Kidney epithelial cell (primary cell): ENCODE measurements around the gene IGSF1. TPM values are rescaled to one million over a fixed set of nuclear protein-coding genes. Genes with fewer than 3 reads are reported as not detected.

Experiments
- DNase-seq: peaks from one replicate; pipeline ENCODE4 v3.0.0-alpha.2; 2010; ENCODE audit warnings: low read depth
- H3K27me3 ChIP-seq: 2 replicates; pipeline ENCODE4 v1.6.0; 2011; ENCODE audit warnings: low read length; ENCODE audit not compliant: control insufficient read depth, insufficient read depth
- H3K36me3 ChIP-seq: 2 replicates; pipeline ENCODE4 v1.5.1; 2011; ENCODE audit warnings: low read length; ENCODE audit not compliant: control insufficient read depth, insufficient read depth
- H3K4me3 ChIP-seq: 2 replicates; pipeline ENCODE4 v1.5.1; 2011; ENCODE audit warnings: low read depth, mild to moderate bottlenecking, control low read depth, low read length
- CTCF ChIP-seq: IDR thresholded peaks from 2 replicates; pipeline ENCODE4 v1.5.1; 2011; ENCODE audit warnings: mild to moderate bottlenecking, moderate library complexity, low read length, control low read depth, inconsistent platforms; ENCODE audit not compliant: insufficient read depth, poor library complexity, severe bottlenecking
- total RNA-seq: library from RNA; depleted of rRNA; stranded (reverse); fragments of >200 nt; gene quantifications from 2 replicates; pipeline ENCODE4 v1.2.3, GENCODE V29; 2015

IGSF1 gene
- total RNA-seq, 1 donor from 2014 or later = 0.13 TPM

GRCh38 chrX:131279617-131280016 lies 9.5 kb downstream of the IGSF1 start:
- Histone ChIP-seq H3K36me3 (no peaks in the 10 kb centered on the region), H3K4me3 (no peak overlapping the region), H3K27me3 (peaks cover 4% of the 10 kb centered on the region)
- no peak for DNase-seq
- TF ChIP-seq CTCF = no peak

GRCh38 chrX:131279197-131279596 lies 9.9 kb downstream of the IGSF1 start:
- H3K27me3 ChIP-seq = peaks cover 4% of the 10 kb centered on the region
- TF ChIP-seq CTCF = no peak
- no peak overlapping the region for H3K4me3 ChIP-seq
- H3K36me3 ChIP-seq = no peaks in the 10 kb centered on the region
- no peak for DNase-seq

- no peak for TF ChIP-seq CTCF
- H3K4me3 ChIP-seq = no peak overlapping the region
- no peaks in the 10 kb centered on the region for H3K36me3 ChIP-seq
- peaks cover 4% of the 10 kb centered on the region for H3K27me3 ChIP-seq
- DNase-seq = no peak
Measured at GRCh38 chrX:131277543-131278136, 11.5 kb downstream of the IGSF1 start.

- Histone ChIP-seq H3K4me3 (no peak overlapping the region), H3K27me3 (peaks cover 4% of the 10 kb centered on the region), H3K36me3 (no peaks in the 10 kb centered on the region)
- no peak for TF ChIP-seq CTCF
- no peak for DNase-seq
Measured at GRCh38 chrX:131273011-131273410, 16.1 kb downstream of the IGSF1 start.

- no peak overlapping the region for H3K4me3 ChIP-seq
- H3K27me3 ChIP-seq = no peaks in the 10 kb centered on the region
- H3K36me3 ChIP-seq = no peaks in the 10 kb centered on the region
- no peak for DNase-seq
- no peak for TF ChIP-seq CTCF
Measured at GRCh38 chrX:131271826-131272225, 17.3 kb downstream of the IGSF1 start.

- no peak for DNase-seq
- Histone ChIP-seq H3K27me3 (no peaks in the 10 kb centered on the region), H3K36me3 (no peaks in the 10 kb centered on the region), H3K4me3 (no peak overlapping the region)
- no peak for TF ChIP-seq CTCF
Measured at GRCh38 chrX:131271274-131271673, 17.8 kb downstream of the IGSF1 start.
